GM18526 (cell line): Measurements from ENCODE around the gene OR6T1.

Source experiments
- POLR2A ChIP-seq: IDR thresholded peaks from 3 replicates; pipeline ENCODE4 v1.6.1; 2011; ENCODE audit not compliant: insufficient read length; ENCODE audit errors: extremely low read depth

Gene OR6T1

GRCh38 chr11:123943738-123944137, at the start of gene OR6T1:
OR6T1 (minus strand) TSS chr11:123943838; CDS start chr11:123943838, 0 bp downstream.
- no peak for TF ChIP-seq POLR2A

- no peak for TF ChIP-seq POLR2A
Measured at GRCh38 chr11:123979311-123979710, 35.7 kb upstream of the OR6T1 start.

GRCh38 chr11:123977731-123978347, 34.2 kb upstream of the OR6T1 start, which contains the start of gene OR10S1:
OR10S1 (minus strand) TSS chr11:123977781; CDS start chr11:123977664, 117 bp downstream.
- no peak for TF ChIP-seq POLR2A

- no peak for TF ChIP-seq POLR2A
Measured at GRCh38 chr11:123976770-123977560, 33.3 kb upstream of the OR6T1 start.

- no peak for TF ChIP-seq POLR2A
Measured at GRCh38 chr11:123973816-123974215, 30.2 kb upstream of the OR6T1 start.

- TF ChIP-seq POLR2A: no peak
Measured at GRCh38 chr11:123956752-123957151, 13.1 kb upstream of the OR6T1 start.

GRCh38 chr11:123945132-123945531, 1.5 kb upstream of the OR6T1 start:
- no peak for TF ChIP-seq POLR2A

GRCh38 chr11:123942413-123942812, 1.2 kb downstream of the OR6T1 start:
- TF ChIP-seq POLR2A: no peak

- TF ChIP-seq POLR2A: no peak
Measured at GRCh38 chr11:123939317-123939716, 4.3 kb downstream of the OR6T1 start, which contains the start of gene OR4D5. OR4D5 (plus strand) TSS chr11:123939617; CDS start chr11:123939617, 0 bp downstream.

- TF ChIP-seq POLR2A: no peak
Measured at GRCh38 chr11:123924027-123924426, 19.6 kb downstream of the OR6T1 start.

- TF ChIP-seq POLR2A: no peak
Measured at GRCh38 chr11:123920943-123921342, 22.7 kb downstream of the OR6T1 start.

GRCh38 chr11:123905826-123906225, 37.8 kb downstream of the OR6T1 start:
- no peak for TF ChIP-seq POLR2A

GRCh38 chr11:123904932-123905331, 38.7 kb downstream of the OR6T1 start:
- TF ChIP-seq POLR2A: no peak

GRCh38 chr11:123903932-123904331, 39.7 kb downstream of the OR6T1 start:
- no peak for TF ChIP-seq POLR2A

- no peak for TF ChIP-seq POLR2A
Measured at GRCh38 chr11:123901867-123902266, 41.8 kb downstream of the OR6T1 start, which contains the start of gene OR8D4. OR8D4 (plus strand) TSS chr11:123902167; CDS start chr11:123906432, 4,265 bp downstream.

- TF ChIP-seq POLR2A: no peak
Measured at GRCh38 chr11:123899792-123900191, 43.8 kb downstream of the OR6T1 start.
